D341Med (cell line): ENCODE measurements around the gene ANKMY2.
A peak's percentile ranks its signal among the peaks of the same experiment; 100 is the strongest.
"Not testable (repeated sequence)": the region's sequence is repeated elsewhere in the genome, so short reads cannot be mapped to it uniquely, and the experiment has no call there.

Experiments used
- DNase-seq: peaks from one replicate; pipeline ENCODE4 v3.0.0; 2012; ENCODE audit warnings: low spot score

The ANKMY2 gene

GRCh38 chr7:16645593-16646471, at the start of gene ANKMY2, which contains the start of gene BZW2:
Gene ANKMY2 (minus strand): TSS chr7:16645754. CDS start chr7:16645573, 181 bp downstream.
Gene BZW2 (plus strand): TSS chr7:16646181. CDS start chr7:16665444, 19,263 bp downstream.
- peak; percentile 94 for DNase-seq

- no peak for DNase-seq
These were observed 49.3 kb upstream of the ANKMY2 start for GRCh38 chr7:16694806-16695205.

DNA sequence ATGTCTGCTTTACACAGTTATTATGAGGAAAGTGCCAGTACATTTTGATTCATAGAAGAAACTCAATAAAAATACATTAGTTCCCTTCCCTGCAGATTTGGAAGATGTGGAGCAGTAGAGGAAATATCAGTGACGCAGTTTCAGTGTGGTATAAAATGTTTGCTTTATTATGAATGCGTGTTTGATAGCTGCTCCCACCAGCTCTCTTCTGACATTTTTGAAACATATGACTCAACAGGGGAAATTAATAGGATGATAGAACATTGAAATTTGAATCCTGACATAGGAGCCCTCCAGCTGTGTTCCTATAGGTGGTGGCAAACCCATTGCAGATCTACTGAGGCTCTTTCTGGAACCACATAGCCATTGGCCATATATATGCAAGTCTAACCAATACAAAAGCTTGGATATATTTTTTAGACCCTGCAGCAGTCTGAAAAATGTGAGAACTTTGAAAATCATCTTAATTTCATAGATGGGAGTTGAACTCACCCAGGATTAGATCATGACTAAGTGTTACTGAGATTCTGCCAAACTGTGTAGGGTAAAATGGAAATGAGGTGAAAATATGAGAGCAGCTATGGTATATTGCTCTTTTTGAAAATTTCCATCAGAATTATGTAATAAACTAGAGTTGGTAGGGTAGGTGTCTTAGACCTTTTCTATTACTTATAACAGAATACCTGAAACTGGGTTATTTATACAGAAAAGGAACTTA, 48.2 kb upstream of the ANKMY2 start:
- no peak for DNase-seq

DNA sequence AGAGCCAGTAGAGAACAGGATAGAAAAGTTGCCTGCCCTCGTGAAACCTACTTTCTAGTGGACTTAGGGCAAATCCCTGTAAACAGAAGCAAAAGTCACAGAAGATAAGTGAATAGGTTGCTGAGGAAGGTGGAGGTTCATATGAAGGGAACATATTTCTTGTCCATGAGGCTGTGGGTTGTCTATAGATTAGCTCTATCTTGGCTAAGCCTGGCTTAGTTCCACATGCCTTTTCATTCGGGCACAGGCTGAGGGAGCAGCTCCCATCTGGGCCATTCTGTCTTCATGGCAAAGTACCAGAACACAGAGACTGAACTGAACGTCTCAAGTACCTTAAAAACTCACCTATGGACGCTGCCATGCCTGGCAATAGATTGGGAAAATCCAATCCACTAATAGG, 45.7 kb upstream of the ANKMY2 start:
- DNase-seq: peak; percentile 45

GRCh38 chr7:16688249-16688648, 42.7 kb upstream of the ANKMY2 start:
- DNase-seq: peak; percentile 32

- DNase-seq: no peak
These were observed 40.0 kb upstream of the ANKMY2 start for GRCh38 chr7:16685535-16685934.

DNA sequence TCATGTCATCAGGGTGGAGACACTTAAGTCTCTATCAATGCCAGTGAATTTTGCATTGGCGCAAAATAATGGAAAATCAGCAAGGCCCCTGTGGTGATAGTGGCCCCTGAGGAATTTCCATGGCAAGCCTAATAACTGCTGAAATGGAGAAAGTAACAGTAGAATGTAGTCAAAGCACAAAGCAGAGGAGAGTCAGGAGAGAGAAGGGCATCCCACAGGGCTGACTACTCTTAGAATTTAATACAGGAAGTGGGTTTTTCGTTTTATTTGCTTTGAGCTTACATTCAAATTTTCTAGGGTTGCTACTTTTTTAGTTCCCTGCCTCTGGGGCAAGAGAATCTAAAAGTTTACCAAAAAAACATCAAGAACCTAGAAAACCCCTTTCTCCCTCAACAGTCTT, 39.4 kb upstream of the ANKMY2 start:
- DNase-seq: no peak

DNA sequence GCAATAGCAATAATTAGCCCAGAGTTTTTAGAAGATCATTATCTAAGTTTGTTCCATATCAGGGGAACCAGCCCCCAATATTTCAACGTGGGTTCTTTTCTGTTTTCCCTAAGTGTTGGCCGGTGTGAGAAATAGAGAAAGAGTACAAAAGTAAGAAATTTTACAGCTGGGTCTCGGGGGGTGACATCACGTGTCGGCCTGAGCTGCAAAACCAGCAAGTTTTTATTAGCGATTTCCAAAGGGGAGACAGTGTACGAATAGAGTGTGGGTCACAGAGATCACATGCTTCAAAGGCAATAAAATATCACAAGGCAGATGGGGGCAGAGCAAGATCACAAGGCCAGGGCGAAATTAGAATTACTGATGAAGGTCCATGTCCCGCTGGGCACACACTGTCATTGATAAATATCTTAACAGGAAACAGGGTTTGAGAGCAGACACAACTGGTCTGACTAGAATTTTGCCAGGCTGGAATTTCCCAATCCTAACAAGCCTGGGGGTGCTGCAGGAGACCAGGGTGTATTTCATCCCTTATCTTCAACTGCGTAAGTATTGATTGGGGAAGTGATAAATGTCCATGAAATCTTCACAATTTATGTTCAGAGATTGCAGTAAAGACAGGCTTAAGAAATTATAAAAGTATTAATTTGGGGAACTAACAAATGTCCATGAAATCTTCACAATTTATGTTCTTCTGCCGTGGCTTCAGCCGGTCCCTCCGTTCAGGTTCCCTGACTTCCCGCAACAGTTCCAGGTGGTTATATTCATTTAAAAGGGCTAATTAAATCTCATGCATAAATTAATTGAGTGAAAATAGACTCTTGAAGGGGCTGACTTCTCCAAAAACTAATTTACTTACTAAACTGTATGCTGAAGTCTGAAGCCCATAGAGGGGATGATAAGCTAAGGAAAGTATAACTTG, 33.4 kb upstream of the ANKMY2 start:
- not testable (repeated sequence) for DNase-seq

- no peak for DNase-seq
These were observed 32.5 kb upstream of the ANKMY2 start for GRCh38 chr7:16677978-16678494.

- no peak for DNase-seq
These were observed 29.7 kb upstream of the ANKMY2 start for GRCh38 chr7:16675277-16675676.

DNA sequence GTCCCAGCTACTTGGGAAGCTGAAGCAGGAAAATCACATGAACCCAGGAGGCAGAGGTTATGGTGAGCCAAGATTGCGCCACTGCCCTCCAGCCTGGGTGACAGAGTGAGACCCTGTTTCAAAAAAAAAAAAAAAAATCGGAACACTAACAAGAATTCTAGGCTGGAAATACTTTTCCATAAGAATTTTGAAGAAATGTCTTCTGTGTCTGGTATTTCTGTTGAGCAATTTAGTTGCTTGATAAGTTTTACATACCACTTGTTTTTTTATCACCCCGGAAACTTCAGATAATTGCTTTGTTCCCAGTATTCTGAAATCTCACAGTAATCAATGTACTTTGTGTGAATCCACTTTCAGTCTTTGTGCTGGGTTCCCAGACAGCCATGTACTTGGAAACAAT, 26.3 kb upstream of the ANKMY2 start:
- DNase-seq: no peak

DNA sequence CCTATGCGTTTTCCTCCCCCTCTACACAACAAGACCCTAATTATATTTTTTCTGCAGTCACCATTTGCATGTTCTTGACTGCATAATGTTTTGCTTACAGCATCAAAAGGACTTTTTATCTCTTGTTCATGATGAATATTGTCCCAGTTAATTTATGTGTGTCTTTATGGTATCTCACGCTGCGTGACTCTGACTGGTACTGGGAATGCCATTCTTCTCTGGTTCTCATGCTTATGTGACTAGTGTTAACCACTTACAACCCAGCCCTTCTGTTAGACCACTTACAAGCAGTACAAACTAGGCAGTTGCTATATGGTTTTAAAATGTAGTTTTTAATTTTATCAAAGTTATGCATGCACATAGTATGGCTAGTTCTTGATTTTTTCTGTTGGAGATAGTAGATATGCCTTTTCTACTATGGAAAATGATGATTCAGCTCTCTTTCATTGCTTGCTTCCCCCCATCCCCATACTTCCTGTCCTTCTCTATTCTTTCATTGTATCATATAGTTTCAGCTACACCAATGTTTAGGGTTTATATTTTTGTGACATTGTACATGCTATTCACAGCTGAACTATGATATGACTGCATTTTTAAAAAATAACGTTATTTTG, 25.3 kb upstream of the ANKMY2 start:
- DNase-seq: no peak

DNA sequence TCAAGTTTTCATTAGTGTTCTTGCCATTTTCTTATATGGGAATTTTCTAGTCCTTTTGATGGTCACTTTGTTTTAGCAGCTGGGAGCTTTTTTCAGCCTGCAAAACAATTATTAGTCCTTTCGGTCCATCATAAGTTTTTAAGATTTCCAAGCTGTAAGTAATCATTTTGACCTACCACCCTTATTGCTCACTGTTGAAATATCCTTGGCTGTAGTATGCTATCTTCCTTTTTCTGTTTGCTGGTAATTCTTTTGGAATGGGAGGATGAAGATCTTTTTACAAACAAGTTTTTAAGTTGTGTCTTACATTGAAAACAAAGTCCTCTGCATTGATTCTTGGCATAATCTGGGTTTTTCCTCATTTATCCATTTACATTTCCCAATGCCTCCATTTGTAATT, 24.5 kb upstream of the ANKMY2 start:
- DNase-seq: no peak

DNA sequence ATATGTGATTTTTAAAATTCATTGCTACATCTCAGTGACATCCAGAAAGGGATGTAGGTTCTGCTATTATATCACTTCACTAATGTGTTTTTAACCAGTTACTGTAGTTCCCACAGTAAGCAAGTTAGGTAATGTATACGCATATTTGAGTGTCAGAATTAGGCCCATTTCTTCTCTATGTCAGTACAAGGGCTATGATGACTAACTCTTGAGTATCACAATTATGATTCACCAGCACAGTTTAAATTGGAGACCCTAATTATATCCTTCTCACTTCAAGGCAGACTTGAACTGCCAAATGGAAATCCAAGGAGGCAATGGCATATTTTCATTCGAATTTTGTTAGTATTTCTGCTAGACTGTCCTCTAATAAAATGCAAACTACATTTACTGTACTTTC, 24.0 kb upstream of the ANKMY2 start:
- no peak for DNase-seq

DNA sequence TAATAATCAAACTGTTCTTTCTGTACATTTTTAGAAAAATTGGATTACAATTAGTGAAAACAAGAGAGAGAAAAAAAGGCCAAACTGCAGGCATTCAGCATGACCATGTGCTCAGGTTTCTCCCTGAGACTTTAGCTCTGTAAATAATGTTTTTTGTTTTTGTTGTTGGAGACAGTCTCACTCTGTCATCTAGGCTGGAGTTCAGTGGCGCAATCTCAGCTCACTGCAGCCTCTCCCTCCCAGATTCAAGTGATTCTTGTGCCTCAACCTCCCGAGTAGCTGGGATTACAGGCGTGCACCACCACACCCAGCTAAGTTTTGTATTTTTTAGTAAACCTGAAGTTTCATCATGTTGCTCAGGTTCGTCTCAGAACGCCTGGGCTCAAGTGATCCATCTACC, 23.4 kb upstream of the ANKMY2 start:
- no peak for DNase-seq

DNA sequence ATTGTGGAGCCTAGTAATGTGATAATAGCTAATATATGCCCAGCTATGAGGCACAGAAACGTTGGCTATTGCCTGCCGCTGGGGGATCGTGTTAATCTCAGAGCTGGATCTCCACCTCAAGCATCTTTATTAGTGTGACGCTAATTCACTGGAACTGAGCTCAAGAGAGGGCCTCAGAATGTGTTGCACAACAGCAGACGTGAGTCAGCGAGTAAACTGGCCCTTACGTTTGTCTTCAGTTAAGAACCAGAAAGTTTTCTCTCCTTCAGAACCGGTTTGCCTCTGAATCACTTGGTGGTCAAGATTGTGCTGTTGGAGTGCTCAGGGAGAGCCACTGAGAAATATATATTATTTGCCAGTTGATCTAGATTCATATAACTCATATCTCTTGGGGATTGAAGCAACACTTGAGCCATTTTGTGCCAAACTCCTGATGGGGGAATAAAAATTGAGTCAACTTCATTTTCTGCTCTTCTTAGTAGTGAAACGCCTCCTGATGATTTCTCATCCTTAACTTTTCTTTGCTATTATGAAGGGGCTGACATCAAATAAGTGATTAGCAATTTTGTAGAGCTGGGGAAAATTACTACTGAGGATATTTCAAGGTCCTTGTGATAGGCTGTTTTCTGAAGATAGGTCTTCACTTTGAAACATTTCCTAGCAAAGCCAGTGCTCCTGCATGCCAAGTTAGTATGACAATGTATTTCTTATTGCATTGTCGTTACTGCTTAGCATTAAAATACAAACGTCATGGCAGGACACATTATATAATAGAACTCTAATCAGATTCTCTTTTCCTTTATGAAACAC, 22.7 kb upstream of the ANKMY2 start:
- no peak for DNase-seq

GRCh38 chr7:16667355-16667754, 21.8 kb upstream of the ANKMY2 start:
- DNase-seq: no peak

GRCh38 chr7:16661924-16662323, 16.4 kb upstream of the ANKMY2 start:
- DNase-seq: no peak

GRCh38 chr7:16660702-16661464, 15.3 kb upstream of the ANKMY2 start:
- peak; percentile 33 for DNase-seq
